HUES48 (cell line): Measurements from ENCODE around the gene RNU6-9.

Source experiments
- H3K27ac ChIP-seq: one replicate; pipeline ENCODE4 v1.7.0; 2013; ENCODE audit warnings: low read depth, low read length, inconsistent platforms
- H3K27me3 ChIP-seq: 2 replicates; pipeline ENCODE4 v1.6.1; 2013; ENCODE audit warnings: mild to moderate bottlenecking, low read length; ENCODE audit not compliant: control insufficient read depth, insufficient read depth
- H3K36me3 ChIP-seq: 2 replicates; pipeline ENCODE4 v1.6.1; 2013; ENCODE audit warnings: low read length; ENCODE audit not compliant: control insufficient read depth, insufficient read depth
- H3K4me1 ChIP-seq: 2 replicates; pipeline ENCODE4 v1.6.1; 2013; ENCODE audit warnings: mild to moderate bottlenecking, low read length; ENCODE audit not compliant: control insufficient read depth, insufficient read depth
- H3K4me3 ChIP-seq: 2 replicates; pipeline ENCODE4 v1.5.1; 2013; ENCODE audit warnings: mild to moderate bottlenecking, low read depth, low read length
- H3K9ac ChIP-seq: 2 replicates; pipeline ENCODE4 v1.6.1; 2013; ENCODE audit warnings: mild to moderate bottlenecking, low read depth, low read length, moderate library complexity
- H3K9me3 ChIP-seq: 2 replicates; pipeline ENCODE4 v1.6.1; 2013; ENCODE audit warnings: low read length; ENCODE audit not compliant: control insufficient read depth, insufficient read depth

The RNU6-9 gene

DNA sequence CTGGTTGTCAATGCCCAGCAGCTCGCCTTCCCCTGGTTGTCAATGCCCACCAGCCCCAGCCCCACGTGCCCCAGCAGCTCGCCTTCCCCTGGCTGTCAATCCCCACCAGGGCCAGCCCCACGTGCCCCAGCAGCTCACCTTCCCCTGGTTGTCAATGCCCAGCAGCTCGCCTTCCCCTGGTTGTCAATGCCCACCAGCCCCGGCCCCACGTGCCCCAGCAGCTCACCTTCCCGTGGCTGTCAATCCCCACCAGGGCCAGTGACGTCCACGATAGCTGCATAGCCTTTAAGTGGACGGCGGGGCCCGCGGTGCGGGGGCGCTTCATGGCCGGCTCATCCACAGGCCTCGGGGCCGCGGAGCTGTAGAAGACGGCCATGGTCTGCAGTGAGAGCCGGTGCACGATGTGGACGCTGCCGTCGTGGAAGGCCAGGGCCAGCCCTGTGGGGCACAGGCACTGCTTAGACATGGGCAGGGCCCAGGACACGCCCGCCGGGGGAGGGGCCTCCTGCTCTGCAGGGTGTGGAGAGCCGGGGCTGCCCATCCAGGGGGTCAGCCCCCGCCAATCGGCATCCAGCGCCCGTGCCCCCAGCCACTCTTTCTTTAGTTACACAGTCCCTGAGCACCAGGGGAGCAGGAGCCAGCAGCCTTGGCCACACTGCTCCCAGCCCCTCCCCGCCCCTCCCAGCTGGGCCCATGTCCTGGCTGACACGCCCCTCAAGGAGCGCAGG lies 13.4 kb upstream of the RNU6-9 start:
- no peaks in the 10 kb centered on the region for H3K4me1 ChIP-seq
- no peaks in the 10 kb centered on the region for H3K27me3 ChIP-seq
- H3K9ac ChIP-seq: no peak overlapping the region
- H3K27ac ChIP-seq: no peak overlapping the region
- no peaks in the 10 kb centered on the region for H3K9me3 ChIP-seq
- H3K4me3 ChIP-seq: no peak overlapping the region
- peaks cover 51% of the 10 kb centered on the region for H3K36me3 ChIP-seq

DNA sequence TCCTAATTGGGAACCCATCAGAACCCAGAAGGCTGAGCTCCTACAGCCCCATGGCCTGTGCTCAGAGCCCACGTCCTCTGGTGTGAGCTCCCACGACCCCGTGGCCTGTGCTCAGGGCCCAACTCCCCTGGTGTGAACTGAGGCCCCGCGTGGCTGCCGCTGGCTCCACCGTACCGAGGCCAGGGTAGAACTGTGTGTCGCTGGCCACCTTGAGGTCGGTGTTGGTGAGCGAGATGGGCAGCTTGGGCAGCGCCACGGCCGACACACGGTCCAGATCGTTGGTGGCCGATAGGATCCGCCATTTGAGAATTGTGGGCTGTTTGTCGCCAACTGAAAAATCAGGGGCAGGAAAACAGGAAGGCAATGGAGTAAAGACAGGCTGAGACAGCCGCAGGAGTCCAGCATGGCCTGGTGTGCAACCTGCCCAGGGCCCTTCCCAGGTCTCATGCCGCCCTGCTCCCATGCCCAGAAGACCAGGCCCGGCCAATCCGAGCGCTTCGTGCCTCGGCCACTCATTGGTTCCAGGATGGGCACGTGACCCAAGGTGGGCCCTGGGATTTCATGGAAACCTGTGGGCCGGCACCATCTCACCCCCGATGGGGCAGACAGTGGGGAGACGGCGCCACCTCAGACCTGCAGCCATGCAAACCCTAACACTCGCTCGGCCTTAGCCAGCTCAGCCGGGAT lies 11.8 kb upstream of the RNU6-9 start:
- Histone ChIP-seq H3K4me1 (no peaks in the 10 kb centered on the region), H3K27ac (no peak overlapping the region), H3K9me3 (no peaks in the 10 kb centered on the region), H3K27me3 (no peaks in the 10 kb centered on the region), H3K4me3 (no peak overlapping the region), H3K9ac (no peak overlapping the region), H3K36me3 (peaks cover 49% of the 10 kb centered on the region)

DNA sequence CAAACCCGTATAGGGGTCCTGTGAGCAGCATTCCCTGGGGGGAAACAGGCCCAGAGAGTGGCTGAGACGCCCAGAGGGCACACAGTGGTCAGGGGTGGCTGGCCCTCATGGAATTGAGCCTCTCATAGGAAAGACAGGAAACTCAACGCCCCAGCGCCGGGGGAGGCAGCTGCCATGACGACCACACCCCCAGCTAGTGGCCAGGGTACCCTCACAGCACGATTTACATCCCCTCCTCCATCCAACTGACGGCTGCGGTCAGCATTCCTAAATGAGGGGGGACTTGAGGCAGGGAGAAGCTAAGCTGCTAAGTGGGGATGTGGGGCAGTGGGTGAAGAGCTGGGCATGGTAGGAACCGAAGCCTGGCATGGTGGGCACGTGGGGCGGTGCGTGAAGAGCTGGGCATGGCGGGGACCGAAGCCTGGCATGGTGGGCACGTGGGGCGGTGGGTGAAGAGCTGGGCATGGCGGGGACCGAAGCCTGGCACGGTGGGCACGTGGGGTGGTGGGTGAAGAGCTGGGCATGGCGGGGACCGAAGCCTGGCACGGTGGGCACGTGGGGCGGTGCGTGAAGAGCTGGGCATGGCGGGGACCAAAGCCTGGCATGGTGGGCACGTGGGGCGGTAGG lies 10.3 kb upstream of the RNU6-9 start:
- no peaks in the 10 kb centered on the region for H3K27me3 ChIP-seq
- H3K27ac ChIP-seq: no peak overlapping the region
- no peaks in the 10 kb centered on the region for H3K9me3 ChIP-seq
- H3K4me3 ChIP-seq: no peak overlapping the region
- H3K9ac ChIP-seq: no peak overlapping the region
- no peaks in the 10 kb centered on the region for H3K4me1 ChIP-seq
- peaks cover 48% of the 10 kb centered on the region for H3K36me3 ChIP-seq

DNA sequence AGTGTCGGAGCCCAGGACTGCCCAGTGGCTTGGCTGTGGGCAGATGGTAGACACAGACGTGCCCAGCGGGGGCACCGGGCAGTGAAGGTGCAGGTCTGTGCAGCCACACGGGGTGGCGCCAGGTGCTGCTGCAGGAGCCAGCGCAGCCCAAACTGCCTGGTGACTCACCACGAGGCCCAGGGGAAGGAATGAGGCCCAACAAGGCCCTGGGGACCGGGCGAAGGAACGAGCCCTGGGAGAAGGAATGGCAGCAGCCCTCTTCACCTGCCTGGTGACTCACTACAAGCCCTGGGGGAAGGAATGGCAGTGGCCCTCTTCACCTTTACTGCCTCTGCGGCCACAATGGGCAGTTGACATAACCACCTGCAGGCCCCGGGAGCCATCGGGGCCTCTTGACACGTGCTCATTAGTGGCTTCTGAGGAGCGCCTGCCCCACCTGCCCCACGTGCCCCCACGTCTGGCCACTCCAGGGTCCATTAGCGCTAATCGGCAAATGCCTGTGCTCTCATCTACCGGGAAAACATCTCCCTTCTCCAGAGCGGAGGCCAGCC lies 9.5 kb upstream of the RNU6-9 start:
- no peaks in the 10 kb centered on the region for H3K4me1 ChIP-seq

DNA sequence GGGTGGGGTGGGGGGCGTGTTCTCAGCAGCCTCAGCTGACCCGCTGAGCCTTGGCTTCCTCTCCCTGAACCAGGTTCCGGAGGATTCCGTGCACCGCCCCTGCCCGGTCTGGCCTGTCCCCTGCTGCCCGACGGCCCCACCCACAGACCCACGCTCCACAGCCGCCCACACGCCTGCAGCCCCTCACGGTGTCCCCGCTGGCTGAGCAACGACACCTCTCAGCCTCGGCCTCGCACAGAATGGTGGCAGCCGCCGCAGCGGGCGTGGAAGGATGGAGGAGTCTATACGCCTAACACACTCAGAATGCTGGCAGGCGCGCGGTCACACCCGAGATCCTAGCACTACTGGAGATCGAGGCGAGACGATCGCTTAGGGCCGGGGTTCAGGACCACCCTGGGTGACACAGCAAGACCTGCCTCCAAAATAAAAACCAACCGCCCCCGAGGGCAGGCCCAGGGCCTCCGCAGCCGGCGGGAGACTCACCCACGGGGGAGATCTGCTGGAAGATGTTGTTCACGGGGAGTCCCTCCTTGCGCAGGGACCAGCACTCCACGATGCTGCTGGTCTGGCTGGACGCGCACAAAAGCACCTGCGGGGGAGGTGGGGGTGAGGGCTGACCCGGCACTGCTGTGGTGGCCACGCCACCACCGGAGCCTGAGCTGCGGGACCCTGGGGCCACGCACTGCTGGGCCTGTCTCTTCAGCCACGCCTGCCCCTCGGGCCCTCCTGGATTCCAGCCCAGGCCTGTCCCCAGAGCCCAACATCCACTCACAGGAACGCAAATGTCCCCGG lies 8.7 kb upstream of the RNU6-9 start:
- Histone ChIP-seq H3K4me1 (no peaks in the 10 kb centered on the region), H3K9ac (no peak overlapping the region), H3K4me3 (no peak overlapping the region), H3K27ac (no peak overlapping the region), H3K36me3 (peaks cover 60% of the 10 kb centered on the region), H3K27me3 (no peaks in the 10 kb centered on the region), H3K9me3 (no peaks in the 10 kb centered on the region)

More for the DNA sequence above, 9.5 kb upstream of the RNU6-9 start:
- H3K4me3 ChIP-seq: no peak overlapping the region
- no peak overlapping the region for H3K27ac ChIP-seq
- H3K27me3 ChIP-seq: no peaks in the 10 kb centered on the region
- no peak overlapping the region for H3K9ac ChIP-seq
- H3K36me3 ChIP-seq: peaks cover 52% of the 10 kb centered on the region
- H3K9me3 ChIP-seq: no peaks in the 10 kb centered on the region

DNA sequence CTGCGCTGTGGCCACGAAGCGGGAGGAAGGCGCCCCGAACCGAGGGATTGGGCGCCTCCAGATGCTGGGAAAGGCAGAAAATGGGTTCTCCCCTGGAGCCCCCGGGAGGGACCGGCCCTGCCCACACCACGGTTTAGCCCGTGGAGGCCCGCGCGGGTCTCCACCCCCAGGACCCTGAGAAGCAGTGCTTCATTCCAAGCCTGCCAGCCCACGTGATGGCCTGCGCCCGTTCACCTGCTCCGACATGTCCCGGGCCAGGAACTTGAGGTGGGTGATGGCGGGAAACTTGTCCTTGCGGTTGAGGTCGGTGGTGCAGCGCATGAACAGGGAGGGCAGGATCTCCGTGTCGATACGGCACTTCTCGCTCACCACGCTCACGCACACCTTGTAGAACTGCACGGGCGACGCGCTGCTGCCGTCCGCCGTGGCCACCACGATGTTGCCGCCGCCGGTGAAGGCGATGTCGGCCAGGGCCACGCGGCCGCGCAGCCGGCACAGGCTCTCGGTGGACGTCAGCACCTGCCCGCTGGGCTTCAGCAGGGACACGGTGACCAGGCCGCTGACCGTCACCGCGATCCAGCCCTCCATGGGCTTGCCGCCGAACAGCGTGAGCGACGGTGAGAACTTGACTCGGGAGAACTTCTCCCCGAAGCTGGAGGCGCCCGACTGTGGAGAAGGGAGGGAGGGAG lies 7.6 kb upstream of the RNU6-9 start:
- Histone ChIP-seq H3K9me3 (no peaks in the 10 kb centered on the region), H3K9ac (no peak overlapping the region), H3K36me3 (peaks cover 70% of the 10 kb centered on the region), H3K4me3 (no peak overlapping the region), H3K27ac (no peak overlapping the region), H3K27me3 (no peaks in the 10 kb centered on the region), H3K4me1 (no peaks in the 10 kb centered on the region)

DNA sequence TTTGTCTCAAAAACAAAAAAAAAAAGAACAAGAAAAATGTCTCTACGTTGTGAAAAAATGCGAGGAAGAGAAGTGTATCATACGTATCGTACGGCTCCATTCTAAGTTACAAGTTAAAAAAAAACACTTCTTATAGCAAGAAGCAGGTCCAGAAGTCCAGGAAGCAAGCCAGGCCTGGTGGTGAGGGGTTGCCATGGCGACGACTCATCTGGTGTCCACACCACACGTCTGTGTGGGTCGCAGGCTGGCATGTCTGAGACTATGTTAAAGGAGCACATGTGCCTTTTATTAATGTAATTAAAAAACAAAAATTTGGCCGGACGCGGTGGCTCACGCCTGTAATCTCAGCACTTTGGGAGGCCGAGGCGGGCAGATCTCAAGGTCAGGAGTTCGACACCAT lies 6.2 kb upstream of the RNU6-9 start:
- Histone ChIP-seq H3K27ac (no peak overlapping the region), H3K9ac (no peak overlapping the region), H3K4me3 (no peak overlapping the region), H3K9me3 (no peaks in the 10 kb centered on the region), H3K27me3 (no peaks in the 10 kb centered on the region), H3K4me1 (no peaks in the 10 kb centered on the region), H3K36me3 (peaks cover 58% of the 10 kb centered on the region)

DNA sequence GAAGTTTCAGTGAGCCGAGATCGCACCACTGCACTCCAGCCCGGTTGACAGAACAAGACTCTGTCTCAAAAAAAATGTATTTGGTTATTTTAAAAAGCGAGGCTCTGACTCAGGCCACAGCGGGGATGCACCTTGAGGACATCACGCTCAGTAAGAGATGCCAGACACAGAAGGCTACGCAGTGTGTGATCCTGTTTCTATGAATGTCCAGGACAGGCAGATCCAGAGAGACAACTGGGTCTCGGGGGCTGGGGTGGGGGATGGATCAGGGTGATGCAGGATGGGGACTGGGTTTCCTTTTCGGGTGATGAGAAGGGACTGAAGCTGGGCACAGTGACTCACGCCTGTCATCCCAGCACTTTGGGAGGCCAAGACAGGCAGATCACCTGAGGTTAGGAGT lies 5.7 kb upstream of the RNU6-9 start:
- H3K27me3 ChIP-seq: no peaks in the 10 kb centered on the region
- H3K4me3 ChIP-seq: no peak overlapping the region
- no peaks in the 10 kb centered on the region for H3K9me3 ChIP-seq
- no peaks in the 10 kb centered on the region for H3K4me1 ChIP-seq
- no peak overlapping the region for H3K27ac ChIP-seq
- H3K9ac ChIP-seq: no peak overlapping the region
- H3K36me3 ChIP-seq: peaks cover 54% of the 10 kb centered on the region

DNA sequence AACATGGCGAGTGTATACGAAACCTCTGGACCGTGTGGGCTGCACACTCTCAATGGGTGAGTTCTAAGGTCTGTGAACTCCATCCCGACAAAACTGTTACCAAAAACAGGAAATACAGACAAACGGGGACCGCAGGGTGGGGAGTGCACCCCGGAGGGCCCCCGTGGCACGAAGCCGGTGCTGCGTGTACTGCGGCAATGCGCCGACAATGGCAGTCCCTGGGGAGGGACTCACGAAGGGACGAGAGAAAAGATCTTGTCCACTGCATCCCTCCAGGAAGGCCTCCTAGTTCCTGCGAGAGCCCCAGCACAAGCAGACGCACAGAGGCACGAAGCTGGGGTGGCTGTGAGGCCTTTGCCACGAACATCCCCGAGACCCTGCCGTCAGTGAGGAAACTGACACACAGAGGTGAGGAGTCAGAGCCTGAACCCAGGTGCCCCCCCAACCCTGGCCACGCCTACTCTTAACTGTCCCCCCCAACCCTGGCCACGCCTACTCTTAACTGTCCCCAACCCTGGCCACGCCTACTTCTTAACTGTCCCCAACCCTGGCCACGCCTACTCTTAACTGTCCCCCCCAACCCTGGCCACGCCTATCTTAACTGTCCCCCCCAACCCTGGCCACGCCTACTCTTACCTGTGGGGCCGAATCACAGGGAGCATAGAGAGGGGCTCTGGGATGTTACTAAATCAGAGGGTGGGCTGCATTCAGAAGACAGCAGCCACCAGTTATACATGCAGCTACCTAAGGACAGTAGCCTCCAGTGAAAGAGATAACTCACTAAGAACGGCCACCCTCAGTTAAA lies 4.5 kb upstream of the RNU6-9 start:
- no peaks in the 10 kb centered on the region for H3K9me3 ChIP-seq
- no peak overlapping the region for H3K27ac ChIP-seq
- peaks cover 46% of the 10 kb centered on the region for H3K36me3 ChIP-seq
- no peaks in the 10 kb centered on the region for H3K27me3 ChIP-seq
- no peak overlapping the region for H3K9ac ChIP-seq
- no peak overlapping the region for H3K4me3 ChIP-seq
- no peaks in the 10 kb centered on the region for H3K4me1 ChIP-seq
